ENCODE data around the gene MED17.
A peak's percentile ranks its signal among the peaks of the same experiment; 100 is the strongest.

Gene MED17

DNA sequence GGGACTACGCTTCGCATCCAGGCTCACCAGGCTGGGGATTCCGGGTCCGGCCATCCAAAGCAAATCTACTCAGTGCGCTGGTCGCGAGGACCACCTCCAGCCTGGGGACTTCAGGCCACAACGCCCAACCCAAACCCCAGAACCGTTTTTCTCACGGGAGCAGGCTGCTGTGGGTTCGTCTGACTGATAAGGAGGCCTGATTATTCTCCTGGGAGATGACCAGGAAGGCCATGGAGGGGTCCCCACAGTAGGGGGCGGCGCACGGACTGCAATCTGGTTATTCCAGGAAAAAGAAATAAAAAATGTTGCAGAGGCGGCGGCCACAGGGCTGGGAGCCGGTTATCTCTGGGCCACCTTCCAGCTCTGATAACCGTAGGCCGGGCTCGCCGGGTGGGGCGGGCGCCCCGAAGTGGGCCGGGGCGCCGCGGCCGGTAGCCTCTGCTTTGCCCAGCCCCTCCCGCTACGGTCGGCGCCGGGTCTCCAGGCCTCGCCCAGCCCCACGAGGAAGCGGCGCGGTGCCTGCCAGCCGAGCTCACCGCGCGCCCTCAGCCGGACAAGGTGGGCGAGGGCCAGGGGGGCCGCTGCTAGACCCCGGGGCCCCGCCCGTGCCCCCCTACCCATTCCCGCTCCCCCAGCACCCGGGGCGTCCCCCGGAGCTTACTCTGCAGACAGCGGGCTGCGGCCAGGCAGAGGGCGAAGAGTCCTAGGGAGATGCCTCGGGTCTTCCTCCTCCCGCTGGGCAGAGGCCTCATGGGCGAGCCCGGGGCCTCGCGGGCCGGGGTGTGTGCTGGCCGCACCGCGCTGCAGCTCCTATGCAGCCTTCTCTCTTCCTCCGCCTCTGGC is 65.9 kb downstream of the MED17 start:
- H3K4me3 ChIP-seq (ENCODE audit: insufficient read length, low read depth): peak overlapping the region; percentile 18
- H3K27me3 ChIP-seq (ENCODE audit: insufficient read depth, insufficient read length): peaks cover 2% of the 10 kb centered on the region
- DNase-seq (ENCODE audit: low read depth, low spot score): no peak
- no peaks in the 10 kb centered on the region for H3K9me3 ChIP-seq (ENCODE audit: insufficient read depth, low read length)
- no peak overlapping the region for H3K9ac ChIP-seq (ENCODE audit: insufficient read length, low read depth)
- no peaks in the 10 kb centered on the region for H3K36me3 ChIP-seq (ENCODE audit: insufficient read depth, insufficient read length, low read length)
- no peaks in the 10 kb centered on the region for H3K4me1 ChIP-seq (ENCODE audit: insufficient read depth, insufficient read length)
- TF ChIP-seq ZNF274 (IDR thresholded peaks at IDR 0.05; ENCODE audit: low read depth, low read length) (no peak), SUZ12 (IDR thresholded peaks at IDR 0.05; ENCODE audit: extremely low read depth, insufficient read depth, insufficient read length) (no peak), YY1 (IDR thresholded peaks at IDR 0.05; ENCODE audit: insufficient read depth, insufficient read length) (no peak)

DNA sequence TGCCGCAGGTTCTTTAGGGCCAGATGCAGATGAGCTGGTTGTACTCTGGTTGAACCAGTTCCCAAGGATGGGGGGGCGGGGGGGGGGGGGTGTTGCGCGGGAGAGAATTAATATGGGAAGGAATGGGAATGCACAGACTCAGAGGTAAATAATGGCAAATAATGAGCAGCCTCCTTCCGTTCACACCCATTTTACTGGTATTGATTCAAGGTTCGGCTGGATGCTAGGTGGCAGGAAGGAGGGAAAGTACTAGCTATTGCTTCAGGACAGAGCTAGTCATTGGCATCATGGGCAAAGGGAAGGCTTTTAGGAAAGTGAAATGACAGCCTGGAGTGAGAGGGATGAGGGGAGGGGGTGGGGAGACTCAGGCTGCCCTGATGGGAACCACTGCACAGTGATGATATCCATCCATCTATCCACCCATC is 66.5 kb downstream of the MED17 start, which contains the start of gene VSTM5:
VSTM5 (minus strand) TSS at position 25 of the 425 bp plus-strand sequence. CDS start 116 bp downstream, outside the sequence.
- no peaks in the 10 kb centered on the region for H3K36me3 ChIP-seq (ENCODE audit: insufficient read depth, insufficient read length, low read length)
- H3K27me3 ChIP-seq (ENCODE audit: insufficient read depth, insufficient read length): peaks cover 2% of the 10 kb centered on the region
- no peak within 1 kb of the TSS for H3K9ac ChIP-seq (ENCODE audit: insufficient read length, low read depth)
- no peak for TF ChIP-seq YY1 (IDR thresholded peaks at IDR 0.05; ENCODE audit: insufficient read depth, insufficient read length)
- TF ChIP-seq SUZ12 (IDR thresholded peaks at IDR 0.05; ENCODE audit: extremely low read depth, insufficient read depth, insufficient read length): no peak
- no peak for TF ChIP-seq ZNF274 (IDR thresholded peaks at IDR 0.05; ENCODE audit: low read depth, low read length)
- H3K4me1 ChIP-seq (ENCODE audit: insufficient read depth, insufficient read length): no peaks in the 10 kb centered on the region
- no peaks in the 10 kb centered on the region for H3K9me3 ChIP-seq (ENCODE audit: insufficient read depth, low read length)
- DNase-seq (ENCODE audit: low read depth, low spot score): no peak
- peak within 1 kb of the TSS; percentile 18 for H3K4me3 ChIP-seq (ENCODE audit: insufficient read length, low read depth)

GRCh38 chr11:93852242-93852641 is 68.2 kb downstream of the MED17 start:
- Histone ChIP-seq H3K4me1 (ENCODE audit: insufficient read depth, insufficient read length) (no peaks in the 10 kb centered on the region), H3K27me3 (ENCODE audit: insufficient read depth, insufficient read length) (peaks cover 2% of the 10 kb centered on the region), H3K9me3 (ENCODE audit: insufficient read depth, low read length) (no peaks in the 10 kb centered on the region), H3K36me3 (ENCODE audit: insufficient read depth, insufficient read length, low read length) (no peaks in the 10 kb centered on the region), H3K9ac (ENCODE audit: insufficient read length, low read depth) (no peak overlapping the region), H3K4me3 (ENCODE audit: insufficient read length, low read depth) (no peak overlapping the region)
- DNase-seq (ENCODE audit: low read depth, low spot score): no peak
- TF ChIP-seq YY1 (IDR thresholded peaks at IDR 0.05; ENCODE audit: insufficient read depth, insufficient read length) (no peak), SUZ12 (IDR thresholded peaks at IDR 0.05; ENCODE audit: extremely low read depth, insufficient read depth, insufficient read length) (no peak), ZNF274 (IDR thresholded peaks at IDR 0.05; ENCODE audit: low read depth, low read length) (no peak)

GRCh38 chr11:93857413-93858120 is 73.5 kb downstream of the MED17 start:
- Histone ChIP-seq H3K4me3 (ENCODE audit: insufficient read length, low read depth) (no peak overlapping the region), H3K9me3 (ENCODE audit: insufficient read depth, low read length) (no peaks in the 10 kb centered on the region), H3K9ac (ENCODE audit: insufficient read length, low read depth) (no peak overlapping the region), H3K27me3 (ENCODE audit: insufficient read depth, insufficient read length) (no peaks in the 10 kb centered on the region), H3K36me3 (ENCODE audit: insufficient read depth, insufficient read length, low read length) (no peaks in the 10 kb centered on the region), H3K4me1 (ENCODE audit: insufficient read depth, insufficient read length) (no peaks in the 10 kb centered on the region)
- no peak for DNase-seq (ENCODE audit: low read depth, low spot score)
- TF ChIP-seq YY1 (IDR thresholded peaks at IDR 0.05; ENCODE audit: insufficient read depth, insufficient read length) (no peak), SUZ12 (IDR thresholded peaks at IDR 0.05; ENCODE audit: extremely low read depth, insufficient read depth, insufficient read length) (no peak), ZNF274 (IDR thresholded peaks at IDR 0.05; ENCODE audit: low read depth, low read length) (no peak)

- H3K4me1 ChIP-seq (ENCODE audit: insufficient read depth, insufficient read length): no peaks in the 10 kb centered on the region
- no peak overlapping the region for H3K9ac ChIP-seq (ENCODE audit: insufficient read length, low read depth)
- H3K27me3 ChIP-seq (ENCODE audit: insufficient read depth, insufficient read length): no peaks in the 10 kb centered on the region
- no peak for TF ChIP-seq SUZ12 (IDR thresholded peaks at IDR 0.05; ENCODE audit: extremely low read depth, insufficient read depth, insufficient read length)
- no peak for TF ChIP-seq ZNF274 (IDR thresholded peaks at IDR 0.05; ENCODE audit: low read depth, low read length)
- TF ChIP-seq YY1 (IDR thresholded peaks at IDR 0.05; ENCODE audit: insufficient read depth, insufficient read length): no peak
- H3K4me3 ChIP-seq (ENCODE audit: insufficient read length, low read depth): no peak overlapping the region
- no peaks in the 10 kb centered on the region for H3K9me3 ChIP-seq (ENCODE audit: insufficient read depth, low read length)
- no peak for DNase-seq (ENCODE audit: low read depth, low spot score)
- no peaks in the 10 kb centered on the region for H3K36me3 ChIP-seq (ENCODE audit: insufficient read depth, insufficient read length, low read length)
Observed at GRCh38 chr11:93858121-93858775, 74.2 kb downstream of the MED17 start.

- DNase-seq (ENCODE audit: low read depth, low spot score): no peak
- Histone ChIP-seq H3K4me3 (ENCODE audit: insufficient read length, low read depth) (no peak overlapping the region), H3K27me3 (ENCODE audit: insufficient read depth, insufficient read length) (no peaks in the 10 kb centered on the region), H3K9ac (ENCODE audit: insufficient read length, low read depth) (no peak overlapping the region), H3K9me3 (ENCODE audit: insufficient read depth, low read length) (no peaks in the 10 kb centered on the region), H3K4me1 (ENCODE audit: insufficient read depth, insufficient read length) (no peaks in the 10 kb centered on the region), H3K36me3 (ENCODE audit: insufficient read depth, insufficient read length, low read length) (no peaks in the 10 kb centered on the region)
- TF ChIP-seq ZNF274 (IDR thresholded peaks at IDR 0.05; ENCODE audit: low read depth, low read length) (no peak), YY1 (IDR thresholded peaks at IDR 0.05; ENCODE audit: insufficient read depth, insufficient read length) (no peak), SUZ12 (IDR thresholded peaks at IDR 0.05; ENCODE audit: extremely low read depth, insufficient read depth, insufficient read length) (no peak)
Observed at GRCh38 chr11:93861808-93862207, 77.7 kb downstream of the MED17 start.
